GM12865 (cell line): ENCODE results near the gene PSMD9.

ENCODE experiments used
- DNase-seq: peaks from one replicate; pipeline ENCODE4 v3.0.0; 2010; ENCODE audit warnings: low read depth
- H3K4me3 ChIP-seq: 2 replicates; pipeline ENCODE4 v1.5.1; 2011; ENCODE audit warnings: mild to moderate bottlenecking, low read depth, low read length, control low read depth
- TF ChIP-seq, protein P1 (sequence below): IDR thresholded peaks from 2 replicates; pipeline ENCODE4 v1.5.1; 2011; ENCODE audit warnings: low read length, control low read depth, low read depth, inconsistent platforms; ENCODE audit not compliant: insufficient read depth; ENCODE audit errors: missing control alignments

Gene PSMD9

DNA sequence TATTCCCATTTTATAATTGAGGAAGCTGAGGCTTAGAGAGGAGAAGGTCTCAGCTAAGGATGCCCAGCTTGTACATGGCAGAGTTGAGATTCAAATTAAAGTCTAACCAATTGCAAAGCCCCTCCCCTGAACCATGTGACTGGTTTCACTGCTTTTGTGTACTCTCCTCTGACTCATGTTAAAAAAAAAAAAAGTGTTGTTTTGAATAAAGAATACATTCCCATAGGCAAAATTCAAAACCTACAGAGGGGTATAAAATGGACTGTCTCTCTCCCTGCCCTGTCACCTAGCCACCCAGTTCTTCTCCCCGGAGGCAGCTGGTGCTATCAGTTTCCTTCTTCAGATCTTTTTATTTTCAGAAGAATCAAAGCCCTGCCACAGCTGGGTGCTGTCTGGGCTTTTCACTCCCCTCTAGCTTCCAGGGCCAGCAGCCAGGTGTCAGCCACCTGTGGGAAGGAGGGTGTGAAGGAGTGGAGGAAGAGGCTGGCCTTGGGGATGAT, 5.4 kb downstream of the PSMD9 start:
- no peak for DNase-seq
- TF ChIP-seq, protein P1, sequence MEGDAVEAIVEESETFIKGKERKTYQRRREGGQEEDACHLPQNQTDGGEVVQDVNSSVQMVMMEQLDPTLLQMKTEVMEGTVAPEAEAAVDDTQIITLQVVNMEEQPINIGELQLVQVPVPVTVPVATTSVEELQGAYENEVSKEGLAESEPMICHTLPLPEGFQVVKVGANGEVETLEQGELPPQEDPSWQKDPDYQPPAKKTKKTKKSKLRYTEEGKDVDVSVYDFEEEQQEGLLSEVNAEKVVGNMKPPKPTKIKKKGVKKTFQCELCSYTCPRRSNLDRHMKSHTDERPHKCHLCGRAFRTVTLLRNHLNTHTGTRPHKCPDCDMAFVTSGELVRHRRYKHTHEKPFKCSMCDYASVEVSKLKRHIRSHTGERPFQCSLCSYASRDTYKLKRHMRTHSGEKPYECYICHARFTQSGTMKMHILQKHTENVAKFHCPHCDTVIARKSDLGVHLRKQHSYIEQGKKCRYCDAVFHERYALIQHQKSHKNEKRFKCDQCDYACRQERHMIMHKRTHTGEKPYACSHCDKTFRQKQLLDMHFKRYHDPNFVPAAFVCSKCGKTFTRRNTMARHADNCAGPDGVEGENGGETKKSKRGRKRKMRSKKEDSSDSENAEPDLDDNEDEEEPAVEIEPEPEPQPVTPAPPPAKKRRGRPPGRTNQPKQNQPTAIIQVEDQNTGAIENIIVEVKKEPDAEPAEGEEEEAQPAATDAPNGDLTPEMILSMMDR, result no peak
- no peak overlapping the region for H3K4me3 ChIP-seq

DNA sequence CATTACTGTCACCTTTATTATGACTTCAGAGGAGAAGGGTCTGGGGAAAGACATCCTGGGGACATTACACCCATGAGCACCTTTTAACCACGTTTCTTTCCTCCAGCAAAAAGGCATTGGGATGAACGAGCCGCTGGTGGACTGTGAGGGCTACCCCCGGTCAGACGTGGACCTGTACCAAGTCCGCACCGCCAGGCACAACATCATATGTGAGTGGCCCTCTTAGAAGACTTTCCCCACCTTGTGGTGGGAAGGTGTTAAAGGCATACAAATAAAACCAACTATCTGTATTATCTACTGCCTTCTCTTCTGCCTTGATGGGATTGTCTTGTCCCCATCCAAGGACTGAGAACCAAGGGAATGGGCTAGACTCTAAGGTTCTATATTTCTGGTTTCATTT, 6.0 kb downstream of the PSMD9 start:
- DNase-seq, result peak; percentile 22

DNA sequence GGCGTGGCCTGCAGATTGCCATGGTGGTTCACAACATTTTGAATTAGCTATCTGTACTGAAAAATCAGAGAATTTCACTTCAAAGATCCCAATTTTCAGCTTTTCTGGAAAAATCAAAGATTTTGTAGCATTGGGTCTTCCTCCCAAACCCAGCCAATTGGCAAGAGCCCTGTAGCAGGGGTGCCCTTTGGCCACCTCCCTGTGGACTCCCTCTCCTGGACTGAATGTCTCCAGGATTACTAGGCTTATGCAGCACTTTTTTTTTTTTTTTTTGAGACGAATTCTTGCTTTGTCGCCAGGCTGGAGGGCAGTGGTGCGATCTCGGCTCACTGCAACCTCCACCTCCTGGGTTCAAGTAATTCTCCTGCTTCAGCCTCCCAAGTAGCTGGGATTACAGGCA, 9.7 kb downstream of the PSMD9 start:
- TF ChIP-seq, protein P1, result no peak
- DNase-seq, result no peak
- no peak overlapping the region for H3K4me3 ChIP-seq

More for the DNA sequence above, 6.0 kb downstream of the PSMD9 start:
- H3K4me3 ChIP-seq, result no peak overlapping the region
- TF ChIP-seq, protein P1, result no peak

DNA sequence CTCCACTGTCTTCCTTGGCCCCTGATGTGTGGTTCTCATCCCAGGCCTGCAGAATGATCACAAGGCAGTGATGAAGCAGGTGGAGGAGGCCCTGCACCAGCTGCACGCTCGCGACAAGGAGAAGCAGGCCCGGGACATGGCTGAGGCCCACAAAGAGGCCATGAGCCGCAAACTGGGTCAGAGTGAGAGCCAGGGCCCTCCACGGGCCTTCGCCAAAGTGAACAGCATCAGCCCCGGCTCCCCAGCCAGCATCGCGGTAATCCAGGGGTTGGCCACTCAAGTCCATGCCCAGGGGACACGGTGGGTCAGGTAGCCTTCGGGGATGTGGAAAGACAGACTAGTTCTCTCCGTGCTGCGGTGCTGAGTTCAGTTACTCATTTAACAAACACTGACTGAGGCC, 11.0 kb downstream of the PSMD9 start:
- TF ChIP-seq, protein P1, result no peak
- H3K4me3 ChIP-seq, result no peak overlapping the region
- no peak for DNase-seq

DNA sequence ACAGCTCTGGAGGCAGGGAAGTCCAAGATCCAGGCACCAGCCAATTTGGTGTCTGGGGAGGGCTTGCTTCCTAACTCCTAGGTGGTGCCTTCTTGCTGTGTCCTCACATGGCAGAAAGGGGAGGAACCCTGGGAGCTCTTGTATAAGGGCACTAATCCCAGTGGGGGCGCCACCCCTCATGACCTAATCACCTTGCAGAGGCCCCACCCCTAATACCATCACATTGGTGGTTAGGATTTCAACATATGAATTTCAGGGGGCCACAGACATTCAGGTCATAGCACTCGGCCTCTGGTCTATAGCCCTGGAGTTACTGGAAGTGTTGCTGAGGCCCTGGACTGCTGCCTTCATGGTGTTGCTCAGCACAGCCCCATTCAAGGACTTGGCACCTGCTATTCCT, 14.6 kb downstream of the PSMD9 start:
- no peak overlapping the region for H3K4me3 ChIP-seq
- DNase-seq, result no peak
- TF ChIP-seq, protein P1, result no peak

DNA sequence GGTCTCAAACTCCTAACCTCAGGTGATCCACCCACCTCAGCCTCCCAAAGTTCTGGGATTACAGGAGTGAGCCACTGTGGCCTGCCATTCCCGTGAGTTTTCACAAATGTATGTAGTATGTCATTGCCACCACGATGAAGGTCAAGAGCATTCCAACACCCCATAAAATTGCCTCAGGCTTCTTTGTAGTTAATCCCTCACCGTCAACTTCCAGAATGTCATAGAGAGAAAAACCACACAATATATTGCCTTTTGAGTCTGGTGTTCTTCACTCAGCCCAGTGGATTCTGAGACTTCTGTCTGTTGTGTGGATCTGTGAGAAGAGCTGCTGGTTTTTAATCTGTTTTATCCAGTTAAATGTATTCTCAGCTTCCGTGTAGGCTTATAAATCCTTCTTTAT, 17.2 kb downstream of the PSMD9 start:
- no peak overlapping the region for H3K4me3 ChIP-seq
- TF ChIP-seq, protein P1, result no peak
- no peak for DNase-seq

DNA sequence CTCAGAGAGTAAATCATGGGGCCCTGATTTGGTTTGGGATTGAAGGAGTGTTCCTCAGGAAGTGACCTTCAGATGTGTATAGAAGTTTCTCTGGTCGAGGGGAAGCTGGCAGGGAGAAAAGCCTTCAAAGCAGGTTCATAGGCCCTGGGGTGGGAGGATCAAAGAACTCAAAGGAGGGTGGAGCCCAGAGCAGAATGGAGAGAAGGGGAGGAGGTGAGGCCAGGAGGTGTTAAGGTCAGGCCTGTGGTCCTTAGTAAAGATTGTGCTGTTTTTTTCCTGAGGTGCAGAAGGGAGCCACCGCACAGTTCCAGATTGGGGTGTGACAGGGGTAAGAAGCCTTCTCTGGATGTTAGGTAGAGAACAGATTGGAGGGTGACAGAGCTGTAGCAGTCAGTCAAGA, 20.1 kb downstream of the PSMD9 start:
- DNase-seq, result no peak
- no peak overlapping the region for H3K4me3 ChIP-seq
- TF ChIP-seq, protein P1, result no peak
